ENCODE results near the gene EHMT1. TPM values are rescaled to one million over a fixed set of nuclear protein-coding genes. Genes with fewer than 3 reads are reported as not detected.
A peak's percentile ranks its signal among the peaks of the same experiment; 100 is the strongest.

EHMT1 gene
- total and polyA plus RNA-seq, 9 of the 15 experiments (the other 6 are each of a cell fraction or from before 2014, with no cell fraction given): 2.2 to 76.0 (median 36.4) TPM

DNA sequence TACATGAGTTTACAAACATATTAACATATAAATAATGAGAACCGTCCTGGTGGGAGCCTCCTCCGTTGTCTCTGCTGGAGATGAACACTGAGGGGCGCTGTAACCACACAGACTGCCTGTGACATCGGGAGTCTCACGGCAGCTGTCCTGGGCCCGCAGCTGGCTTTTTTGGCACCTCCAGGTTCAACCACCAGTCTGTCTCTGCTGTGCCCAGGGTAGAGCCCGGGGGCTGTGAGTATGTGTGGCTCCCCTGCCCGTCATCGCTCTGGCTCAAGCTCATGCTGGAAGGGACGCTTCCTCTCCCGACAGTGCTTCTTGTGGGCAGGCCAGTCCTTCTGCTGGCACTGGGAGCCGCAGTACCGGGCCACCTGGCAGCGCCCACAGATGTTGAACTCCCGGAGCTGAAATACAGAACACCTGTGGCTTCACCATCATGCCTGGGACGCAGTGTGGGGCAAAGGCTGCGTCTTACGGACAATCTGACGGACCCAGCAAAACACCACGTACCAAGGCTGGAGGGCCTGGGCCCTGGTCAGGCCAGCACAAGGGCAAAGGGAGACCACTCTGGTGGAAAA lies 36.4 kb upstream of the EHMT1 start (continued):
- TF ChIP-seq, protein P1, sequence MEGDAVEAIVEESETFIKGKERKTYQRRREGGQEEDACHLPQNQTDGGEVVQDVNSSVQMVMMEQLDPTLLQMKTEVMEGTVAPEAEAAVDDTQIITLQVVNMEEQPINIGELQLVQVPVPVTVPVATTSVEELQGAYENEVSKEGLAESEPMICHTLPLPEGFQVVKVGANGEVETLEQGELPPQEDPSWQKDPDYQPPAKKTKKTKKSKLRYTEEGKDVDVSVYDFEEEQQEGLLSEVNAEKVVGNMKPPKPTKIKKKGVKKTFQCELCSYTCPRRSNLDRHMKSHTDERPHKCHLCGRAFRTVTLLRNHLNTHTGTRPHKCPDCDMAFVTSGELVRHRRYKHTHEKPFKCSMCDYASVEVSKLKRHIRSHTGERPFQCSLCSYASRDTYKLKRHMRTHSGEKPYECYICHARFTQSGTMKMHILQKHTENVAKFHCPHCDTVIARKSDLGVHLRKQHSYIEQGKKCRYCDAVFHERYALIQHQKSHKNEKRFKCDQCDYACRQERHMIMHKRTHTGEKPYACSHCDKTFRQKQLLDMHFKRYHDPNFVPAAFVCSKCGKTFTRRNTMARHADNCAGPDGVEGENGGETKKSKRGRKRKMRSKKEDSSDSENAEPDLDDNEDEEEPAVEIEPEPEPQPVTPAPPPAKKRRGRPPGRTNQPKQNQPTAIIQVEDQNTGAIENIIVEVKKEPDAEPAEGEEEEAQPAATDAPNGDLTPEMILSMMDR (IDR thresholded peaks at IDR 0.05 in 2 of 3, conservative IDR thresholded peaks at IDR 0.05 in 1 of 3; ENCODE audit: insufficient read depth in 2 of 3, low read depth in 1 of 3, low read length in 3 of 3): peak; percentile 66 to 74 (median 70)
- TF ChIP-seq NCOA2 (IDR thresholded peaks at IDR 0.05; ENCODE audit: partially characterized antibody in 2 of 2) (no peak), SOX6 (IDR thresholded peaks at IDR 0.05) (no peak), ELF1 (tag; IDR thresholded peaks at IDR 0.05) (no peak)

- ATAC-seq: no peak
- Histone ChIP-seq H3K9me1 (ENCODE audit: control insufficient read depth, insufficient read depth, low read length) (peaks cover 8% of the 10 kb centered on the region), H3K27ac (ENCODE audit: extremely low read depth, low read depth, low read length) (no peak overlapping the region), H2AFZ (ENCODE audit: low read depth, low read length) (no peak overlapping the region), H3K36me3 (ENCODE audit: control insufficient read depth, insufficient read depth, low read length) (peaks cover 83% of the 10 kb centered on the region; the same call in 2 of the 3 replicates), H3K79me2 (ENCODE audit: control insufficient read depth, insufficient read depth, low read length) (peaks cover 15% of the 10 kb centered on the region), H3K4me2 (ENCODE audit: insufficient read depth, low read length) (no peak overlapping the region), H4K20me1 (replicated peaks; ENCODE audit: control insufficient read depth, insufficient read depth, low read length) (peaks cover 9% of the 10 kb centered on the region; the same call in 1 of the 2 replicates), H3K9ac (ENCODE audit: insufficient read depth in 1 of 2, low read depth in 2 of 2, low read length in 2 of 2) (peak overlapping the region in 1 of 2 experiments; percentile 83; a peak in 2 of 4 replicates), H3K9me3 (replicated peaks; ENCODE audit: control insufficient read depth, insufficient read depth, low read depth, low read length) (no peaks in the 10 kb centered on the region), H3K4me3 (no peak overlapping the region), H3K4me1 (replicated peaks in 1 of 2; ENCODE audit: control insufficient read depth in 2 of 2, insufficient read depth in 2 of 2, low read length in 2 of 2) (peaks cover 6 to 65% of the 10 kb centered on the region in 2 experiments; a peak in 4 of 5 replicates), H3K27me3 (ENCODE audit: control insufficient read depth in 2 of 2, insufficient read depth in 2 of 2, low read length in 2 of 2) (no peaks in the 10 kb centered on the region)
- BruUV-seq (replicated peaks): no TSS peak
- no peak for DNase-seq (ENCODE audit: extremely low read depth in 1 of 4, low spot score in 3 of 4)
- intact Hi-C loops (cut with micrococcal nuclease): loop anchor here (10.0 kb wide), 1 partner anchor 91 kb away; no protein-coding TSS in a partner anchor
- in situ Hi-C loops (cut with MboI): no loop called here
- ChIA-PET CTCF (ENCODE audit: low intra/inter-chr PET ratio) (interaction anchor here (0.8 to 1.2 kb wide), 2 partner anchors 29 to 189 kb away, joined by 3 read pairs; no protein-coding TSS in a partner anchor), POLR2A (interaction anchor here (0.5 to 0.6 kb wide), 2 partner anchors 703 to 805 kb away, joined by 3 to 4 read pairs; no protein-coding TSS in a partner anchor)
- WGBS (ENCODE audit: insufficient coverage, low coverage, missing lambda C conversion rate): 84% methylated on average over 11 of the region's 14 CpGs
- no peak for FAIRE-seq
- TF ChIP-seq NR0B1 (IDR thresholded peaks at IDR 0.05; ENCODE audit: partially characterized antibody): no peak
- TF ChIP-seq YBX1 (IDR thresholded peaks at IDR 0.05): no peak
- TF ChIP-seq ZNF592 (IDR thresholded peaks at IDR 0.05): no peak
- TF ChIP-seq, protein P2, sequence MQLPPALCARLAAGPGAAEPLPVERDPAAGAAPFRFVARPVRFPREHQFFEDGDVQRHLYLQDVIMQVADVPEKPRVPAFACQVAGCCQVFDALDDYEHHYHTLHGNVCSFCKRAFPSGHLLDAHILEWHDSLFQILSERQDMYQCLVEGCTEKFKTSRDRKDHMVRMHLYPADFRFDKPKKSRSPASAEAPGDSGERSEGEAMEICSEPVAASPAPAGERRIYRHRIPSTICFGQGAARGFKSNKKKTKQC (CRISPR knock-in tag; IDR thresholded peaks at IDR 0.05): no peak
- TF ChIP-seq CREBBP (IDR thresholded peaks at IDR 0.05; ENCODE audit: low read depth, low read length): no peak
Observed at GRCh38 chr9:137583347-137583746, 35.5 kb upstream of the EHMT1 start.
